HG02852 (cell line): ENCODE results near the gene SLC24A3.

Source experiments
- ATAC-seq: cut with Tn5 transposase; IDR thresholded peaks from one replicate; pipeline ENCODE4 v1.9.1; 2021; ENCODE audit warnings: mild to moderate bottlenecking, moderate library complexity; ENCODE audit not compliant: unreplicated experiment

SLC24A3 gene

DNA sequence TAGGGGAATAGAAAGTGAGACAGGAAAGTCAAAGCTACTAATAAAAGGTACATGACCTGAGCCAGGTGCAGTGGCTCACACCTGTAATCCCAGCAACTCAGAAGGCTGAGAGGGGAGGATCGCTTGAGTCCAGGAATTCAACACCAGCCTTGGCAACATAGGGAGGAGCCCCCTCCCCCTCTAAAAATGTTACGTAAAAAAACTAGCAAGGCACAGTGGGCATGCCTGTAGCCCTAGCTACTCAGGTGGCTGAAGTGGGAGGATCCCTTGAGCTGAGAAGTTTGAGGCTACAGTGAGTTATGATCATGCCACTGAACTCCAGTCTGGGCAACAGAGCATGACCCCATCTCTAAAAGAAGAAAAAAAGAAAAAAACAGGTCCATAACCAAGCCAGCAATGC is 359.6 kb downstream of the SLC24A3 start:
- ATAC-seq: no peak

DNA sequence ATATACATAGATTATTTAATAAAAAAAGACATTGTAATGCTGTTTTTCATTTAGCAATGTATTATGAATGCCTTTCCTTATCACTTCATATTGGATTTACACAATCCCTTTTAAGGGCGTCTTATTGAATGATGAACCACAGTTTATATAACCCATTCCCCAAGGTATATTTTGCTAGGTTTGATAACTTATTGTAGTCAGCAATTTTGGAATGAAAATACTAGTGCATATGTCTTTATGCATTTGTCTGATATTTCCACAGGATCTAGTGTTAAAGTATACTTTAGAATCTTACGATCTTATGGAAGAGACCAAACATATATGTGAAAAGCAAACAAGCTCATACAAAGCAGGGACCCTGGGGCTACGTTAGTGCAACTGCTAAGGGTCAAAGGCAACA is 365.2 kb downstream of the SLC24A3 start:
- ATAC-seq: no peak

DNA sequence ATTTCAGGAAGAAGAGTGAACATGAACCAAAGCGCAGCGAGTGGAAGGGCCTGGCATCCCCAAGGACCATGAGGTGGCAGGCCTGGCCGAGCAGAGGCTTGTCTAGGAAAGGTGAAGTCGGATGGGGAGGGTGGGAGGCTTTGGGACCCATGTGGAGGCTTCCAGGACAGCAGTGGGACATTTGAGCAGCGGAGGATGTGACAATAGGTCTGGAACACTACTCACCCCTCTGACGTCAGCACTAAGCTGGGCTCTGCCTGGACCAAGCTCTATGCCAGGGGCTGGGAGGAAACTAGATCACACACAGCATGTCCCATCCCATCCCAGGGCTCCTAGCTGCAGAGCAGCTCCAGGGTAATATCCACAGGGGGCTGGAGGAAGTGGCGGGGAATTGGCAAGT is 370.3 kb downstream of the SLC24A3 start:
- ATAC-seq: no peak

DNA sequence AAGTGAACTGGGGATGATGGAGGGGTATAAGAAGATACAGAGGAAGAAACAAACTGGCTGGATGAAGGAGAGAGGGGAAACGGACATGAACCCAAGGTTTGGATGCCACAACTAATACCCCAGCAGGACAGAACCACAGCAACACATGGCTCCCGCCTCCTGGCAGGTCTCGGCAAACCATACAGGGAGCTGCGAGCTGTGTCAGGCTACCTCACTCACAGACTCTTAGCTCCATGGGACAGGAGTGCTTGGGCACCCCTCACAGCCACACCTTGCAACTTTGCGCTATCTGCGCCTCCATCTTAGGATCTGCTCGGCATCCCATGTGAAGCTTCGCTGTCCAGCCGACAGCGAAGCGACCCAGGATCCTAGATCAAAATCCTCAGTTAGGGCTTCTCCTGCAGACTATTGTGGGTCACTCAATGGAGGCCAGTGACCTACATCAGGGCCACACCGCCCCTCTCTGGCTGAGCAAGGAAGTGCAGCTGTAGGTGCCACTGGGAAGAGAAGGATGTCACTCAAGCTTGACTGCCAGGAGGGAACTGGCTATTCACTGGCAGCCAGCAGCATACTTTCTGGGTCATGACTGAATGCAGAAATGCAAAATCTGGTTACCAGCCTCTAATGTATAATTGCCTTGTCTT is 371.2 kb downstream of the SLC24A3 start:
- no peak for ATAC-seq

DNA sequence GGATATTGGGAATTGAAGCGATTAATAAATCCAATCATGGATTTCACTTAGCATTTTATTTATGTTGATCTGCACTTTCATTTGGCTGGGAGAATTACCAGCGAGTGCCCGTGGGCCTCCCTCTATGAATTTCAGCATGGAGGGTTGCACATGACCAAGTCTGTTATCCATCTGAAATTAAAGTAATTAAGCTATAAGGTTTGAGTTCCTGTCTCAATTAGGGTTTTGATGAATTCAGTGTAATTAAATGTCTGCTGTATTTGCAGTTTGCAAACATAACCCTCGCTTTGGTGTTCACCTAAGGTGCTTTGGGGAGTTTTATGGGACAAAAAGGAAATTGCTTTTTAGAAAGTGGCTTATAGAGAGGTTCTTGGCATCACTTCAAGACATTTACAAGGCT is 375.8 kb downstream of the SLC24A3 start:
- no peak for ATAC-seq

DNA sequence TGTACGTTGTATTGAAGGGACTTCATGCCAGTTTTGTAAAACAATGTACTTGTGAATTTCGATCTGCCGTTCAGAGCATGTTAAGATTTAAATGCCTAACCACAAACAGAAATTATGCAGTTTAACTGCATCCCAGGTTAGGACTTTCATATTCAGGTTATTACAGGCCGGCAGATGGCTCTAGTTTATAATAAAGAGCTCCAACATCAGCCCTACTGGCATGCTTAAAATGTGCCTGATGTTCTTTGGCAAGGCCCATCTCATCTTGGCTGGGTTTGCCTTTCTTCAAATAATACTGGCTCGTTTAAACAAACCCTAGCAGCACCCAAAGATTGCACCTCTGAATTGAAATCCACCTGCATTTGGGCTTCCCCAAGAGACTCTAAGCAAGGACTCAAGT is 376.3 kb downstream of the SLC24A3 start:
- ATAC-seq: no peak

DNA sequence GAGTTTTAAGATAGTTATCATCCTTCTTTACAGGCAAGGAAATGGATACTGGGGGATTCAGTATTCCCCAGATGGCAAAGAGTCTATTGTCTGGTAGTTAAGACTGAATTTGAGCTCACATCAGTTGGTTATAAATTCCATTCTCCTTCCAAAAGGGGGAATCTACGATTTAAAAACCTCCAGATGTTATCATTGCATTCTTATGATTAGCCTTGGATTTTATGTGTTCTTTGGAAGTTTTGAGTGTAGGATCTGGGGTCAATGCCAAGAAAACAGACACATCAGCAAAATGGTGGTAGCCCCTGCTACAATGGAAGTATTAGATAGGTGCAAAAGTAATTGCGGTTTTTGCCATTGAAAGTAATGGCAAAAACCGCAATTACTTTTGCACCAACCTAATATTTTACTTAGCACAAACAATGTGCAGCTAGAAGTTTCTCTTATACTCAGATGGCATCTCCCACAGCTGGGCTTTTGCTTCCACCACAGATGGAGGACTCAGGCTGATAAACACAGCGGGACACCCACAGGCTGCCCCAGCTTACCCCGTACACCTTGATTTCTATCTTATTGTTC is 377.4 kb downstream of the SLC24A3 start:
- ATAC-seq: no peak

DNA sequence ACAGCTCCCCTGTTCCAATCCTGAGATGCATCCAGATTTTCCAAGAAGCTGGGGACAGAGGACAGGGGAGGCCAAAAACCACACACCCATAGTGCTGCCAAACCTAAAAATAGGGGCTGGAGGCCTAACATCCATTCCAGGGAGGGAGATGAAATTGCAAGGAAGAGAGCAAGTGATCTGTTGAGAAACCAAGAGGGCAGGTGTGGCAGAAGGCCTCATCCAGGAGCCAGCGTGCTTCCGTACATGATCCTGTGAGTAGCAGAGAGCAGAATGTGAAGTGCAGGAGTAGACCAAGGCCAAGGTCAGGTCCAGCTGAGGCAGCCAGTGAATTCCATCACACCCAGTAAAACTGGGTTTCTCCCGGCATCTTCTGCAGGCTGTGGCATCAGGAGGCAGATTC is 377.9 kb downstream of the SLC24A3 start:
- ATAC-seq: no peak

DNA sequence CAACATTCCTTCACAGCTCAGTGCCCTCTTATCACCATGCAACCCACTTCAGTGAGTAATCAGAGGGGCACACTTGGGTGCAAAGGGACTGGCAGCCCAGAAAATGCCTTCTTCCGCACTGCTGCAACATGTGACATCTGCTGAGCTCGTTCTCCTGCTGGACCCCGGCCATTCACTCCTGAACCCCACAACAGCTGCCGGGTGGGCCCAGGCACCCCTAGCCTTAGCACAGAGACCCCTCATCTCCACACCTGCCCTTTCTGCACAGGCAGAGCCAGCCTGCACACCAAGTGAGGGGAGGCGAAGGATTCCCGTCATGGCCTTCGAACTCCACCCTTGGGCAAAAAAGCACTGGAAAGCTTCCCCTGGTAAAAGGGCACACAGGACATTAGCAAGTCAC is 381.3 kb downstream of the SLC24A3 start:
- no peak for ATAC-seq

DNA sequence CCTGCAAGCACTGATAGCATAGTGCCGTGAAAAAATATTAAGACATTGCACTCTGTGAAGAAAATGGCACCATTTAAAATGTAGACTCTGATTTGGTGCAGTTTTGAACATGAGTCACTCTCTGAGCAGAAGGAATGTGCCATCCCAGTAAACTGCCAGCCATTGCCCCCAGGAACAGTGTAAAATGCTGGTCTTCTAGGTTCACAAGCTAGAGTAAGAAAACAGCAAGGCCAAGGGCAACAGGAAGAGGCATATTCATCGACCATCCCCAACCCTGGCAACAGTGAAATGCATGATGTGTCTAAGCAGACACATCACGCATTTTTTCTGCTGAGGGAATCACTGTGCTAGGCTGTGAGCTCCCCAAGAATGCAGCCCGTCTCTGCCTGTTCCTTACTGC is 382.5 kb downstream of the SLC24A3 start:
- ATAC-seq: no peak

DNA sequence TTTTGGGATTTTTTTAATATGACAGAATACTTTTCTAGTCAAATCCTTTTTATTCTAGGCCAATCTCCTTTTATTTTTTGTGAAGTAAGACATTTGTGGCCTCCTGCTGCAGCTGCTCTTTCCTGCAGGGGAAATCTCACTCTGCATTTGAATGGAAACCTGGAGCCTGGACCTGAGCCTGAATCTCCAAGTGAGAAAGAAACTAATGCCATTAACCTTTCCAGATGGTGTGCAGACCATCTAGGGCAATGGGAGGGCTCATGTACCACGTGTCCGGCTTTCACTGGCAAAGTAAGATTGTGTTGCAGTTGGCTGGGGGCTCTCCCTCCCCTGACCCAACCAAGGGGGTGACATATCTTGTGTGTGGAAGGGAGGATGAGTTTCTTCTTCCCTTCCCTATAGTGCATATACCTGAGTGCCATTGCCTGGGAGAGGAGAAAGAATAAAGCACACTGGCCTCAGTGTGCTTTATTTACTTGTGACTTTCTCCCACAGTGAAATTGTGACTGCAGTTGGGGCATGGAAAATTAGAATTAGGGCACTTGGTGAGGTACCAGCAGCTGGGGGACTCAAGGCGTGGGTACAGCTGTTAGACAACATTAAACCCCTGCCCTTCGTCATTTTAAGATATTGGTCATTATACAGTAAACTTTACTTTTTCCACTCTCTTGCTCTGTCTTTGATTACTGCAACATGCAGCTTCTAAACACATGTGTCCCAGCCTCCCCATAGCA is 385.8 kb downstream of the SLC24A3 start:
- ATAC-seq: no peak

DNA sequence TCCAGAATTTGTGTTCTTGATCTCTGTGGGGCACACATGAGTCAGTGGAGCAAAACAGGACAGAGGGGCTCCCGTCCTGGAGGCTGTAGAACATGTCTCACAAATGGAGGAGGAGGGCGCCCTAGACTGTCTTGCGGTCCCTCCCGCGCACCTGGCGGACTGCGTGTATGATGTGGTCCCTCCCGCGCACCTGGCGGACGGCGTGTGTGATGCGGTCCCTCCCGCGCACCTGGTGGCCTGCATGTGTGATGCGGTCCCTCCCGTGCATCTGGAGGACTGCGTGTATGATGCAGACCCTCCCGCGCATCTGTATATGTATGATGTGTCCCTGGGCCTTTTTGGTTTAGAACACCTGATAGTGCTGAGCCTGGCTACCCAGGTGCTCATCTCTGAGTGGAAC is 386.8 kb downstream of the SLC24A3 start:
- ATAC-seq: no peak

DNA sequence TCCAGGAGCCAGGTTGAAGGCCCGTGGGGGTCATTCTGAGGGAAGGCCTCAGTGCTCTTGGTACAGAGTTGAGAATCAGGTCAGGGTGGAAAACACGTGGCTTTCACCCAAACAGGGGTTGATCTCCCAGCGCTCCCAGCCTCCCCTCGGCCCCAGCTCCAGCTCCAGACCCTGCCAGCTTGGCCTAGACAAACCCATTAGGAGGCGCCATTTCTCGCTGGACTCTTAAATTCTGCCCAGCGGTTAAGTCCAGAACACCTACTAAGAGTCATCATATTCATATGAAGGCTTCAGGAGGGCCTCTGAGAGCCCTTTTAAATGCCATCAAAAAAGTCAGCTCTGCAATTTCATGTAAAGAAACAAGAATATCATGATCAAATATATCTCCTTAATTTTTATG is 387.6 kb downstream of the SLC24A3 start:
- no peak for ATAC-seq

DNA sequence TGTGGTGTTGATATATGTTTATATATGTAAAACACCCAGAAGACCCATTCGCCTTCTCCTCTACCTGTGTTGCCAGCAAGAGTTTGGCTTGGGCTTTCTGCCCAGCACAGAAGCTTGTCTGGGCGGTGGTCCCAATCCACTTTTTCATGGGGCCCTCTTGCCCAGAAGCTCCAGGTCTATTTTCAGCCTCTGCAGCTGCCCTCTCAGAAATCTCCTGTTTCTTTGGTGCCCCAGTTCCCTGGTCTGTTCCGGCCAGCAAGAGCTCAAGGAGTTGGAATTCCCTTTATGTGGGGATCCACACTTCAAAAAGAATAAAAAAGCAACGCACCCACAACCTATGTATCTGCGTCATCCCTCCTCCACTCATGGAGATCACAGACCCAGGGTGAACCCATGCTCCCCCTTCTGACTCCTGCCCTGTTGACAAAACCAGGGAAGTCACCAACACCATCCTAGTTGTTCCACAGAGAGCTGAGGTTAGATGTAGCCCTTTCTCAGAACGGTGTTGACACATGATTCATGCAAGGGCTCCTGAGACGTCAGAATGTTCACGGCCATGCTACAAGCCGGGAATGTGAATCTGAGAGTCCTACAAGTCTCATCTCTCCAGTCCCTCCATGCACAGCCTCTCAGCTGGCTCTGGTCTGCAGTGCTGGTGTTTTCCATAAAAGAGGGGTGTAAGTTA is 388.8 kb downstream of the SLC24A3 start:
- no peak for ATAC-seq

DNA sequence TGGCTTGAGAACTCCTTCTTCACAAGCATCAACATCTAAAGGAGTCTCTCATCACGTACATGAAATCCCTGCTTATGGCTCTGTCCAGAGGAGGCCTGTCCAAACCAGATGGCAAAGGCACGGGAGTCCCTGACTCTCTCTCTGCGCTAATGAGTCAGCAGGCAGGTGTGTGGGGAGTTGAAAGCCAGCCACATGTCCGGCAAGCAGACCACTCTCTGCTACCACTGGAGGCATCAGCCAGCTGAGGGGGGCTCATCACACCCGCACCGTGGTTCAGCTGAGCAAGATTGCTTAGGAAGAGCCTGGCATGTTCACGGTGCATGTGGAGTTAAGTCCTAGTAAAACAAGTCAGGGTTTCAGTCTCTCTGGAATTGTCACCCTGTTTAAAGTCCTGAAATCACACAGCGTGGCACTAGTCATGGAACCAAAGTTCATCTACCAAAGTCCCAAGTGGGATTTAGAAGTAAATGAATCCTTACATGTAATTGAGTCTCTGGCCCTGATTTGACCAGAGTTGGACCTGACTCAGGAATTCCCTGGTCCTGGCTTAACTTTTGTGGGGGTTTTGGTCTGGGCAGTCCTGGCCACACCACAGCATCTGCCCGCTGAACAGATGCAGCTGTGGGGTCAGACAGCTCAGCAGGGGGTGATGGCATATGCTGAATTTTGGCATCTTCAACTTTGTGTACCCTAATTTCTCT is 390.4 kb downstream of the SLC24A3 start:
- no peak for ATAC-seq

DNA sequence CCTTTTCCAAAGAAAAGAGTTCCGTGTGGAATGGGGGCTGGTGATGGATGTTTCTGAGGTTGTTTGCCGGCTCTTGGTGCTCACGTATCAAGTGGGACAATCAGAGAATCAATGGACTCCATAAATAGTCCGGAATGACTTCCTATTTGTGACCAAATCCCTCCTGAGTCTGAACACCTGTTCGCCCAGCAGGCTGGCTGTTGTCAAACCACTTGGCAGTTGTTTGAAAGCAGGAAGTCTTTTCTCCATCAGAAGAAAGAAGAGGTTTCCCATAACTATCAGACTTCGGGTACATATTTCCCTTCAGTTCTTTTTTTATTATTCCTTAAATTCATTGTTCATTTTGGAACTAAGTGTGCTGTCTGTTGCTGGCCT is 390.9 kb downstream of the SLC24A3 start:
- no peak for ATAC-seq

DNA sequence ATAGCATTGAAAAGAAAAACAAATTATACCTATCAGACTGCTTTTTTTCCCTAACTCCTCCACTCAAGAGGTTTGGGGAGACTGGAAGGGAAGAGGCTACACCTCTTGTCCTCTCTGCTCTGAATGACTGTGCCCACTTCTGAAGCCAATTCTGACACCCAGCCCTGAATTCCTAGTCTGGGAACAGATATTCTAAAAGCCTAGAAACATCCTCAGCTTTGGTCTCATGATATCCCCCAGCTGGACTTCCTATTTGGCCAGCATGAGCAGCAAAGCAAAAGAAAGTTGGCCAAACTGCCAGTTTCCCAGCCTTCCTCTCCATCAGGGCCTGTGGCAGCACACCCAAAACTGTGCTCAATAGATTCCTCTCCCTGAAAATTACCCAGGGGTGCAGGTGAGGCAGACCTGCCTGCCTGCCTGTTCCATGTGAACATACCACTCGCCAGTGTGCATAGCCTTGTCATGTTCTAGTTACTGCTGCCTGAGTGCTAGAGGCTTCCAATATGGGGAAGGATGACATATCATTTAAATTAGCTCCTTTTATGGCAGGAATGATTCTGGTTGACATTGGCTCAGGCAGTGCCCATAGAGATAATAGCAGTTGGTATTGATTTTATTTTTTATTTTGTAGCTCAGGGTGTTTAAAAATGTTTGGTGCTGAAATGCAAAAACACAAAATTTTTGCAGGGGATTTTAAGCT is 393.5 kb downstream of the SLC24A3 start:
- no peak for ATAC-seq

DNA sequence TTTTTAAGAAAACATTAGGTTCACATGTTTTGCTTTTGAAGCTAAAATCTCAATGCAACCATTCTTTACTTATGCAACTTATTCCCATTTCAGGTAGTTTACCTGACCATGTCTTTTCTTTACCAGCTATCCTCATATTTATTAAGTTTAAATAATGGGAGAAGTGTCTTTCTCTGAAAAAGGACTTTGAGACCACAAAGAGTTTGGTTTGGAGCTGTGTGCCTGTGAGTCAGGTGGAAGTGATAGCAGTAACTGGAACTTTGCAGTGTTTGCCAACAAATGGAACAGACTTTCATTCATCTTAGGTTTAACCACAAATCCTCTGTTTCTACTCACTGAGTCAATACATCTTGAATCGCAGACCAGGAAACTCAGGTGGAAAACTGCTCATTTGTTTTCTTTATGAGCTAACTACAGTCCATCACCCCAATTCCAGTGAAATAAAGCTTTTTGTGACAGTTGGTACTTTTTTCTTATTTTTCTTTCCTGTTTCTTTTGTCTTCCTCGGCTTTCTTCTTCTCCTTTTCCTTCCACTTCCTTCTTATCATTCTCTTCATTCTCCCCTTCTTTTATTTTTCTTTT is 397.3 kb downstream of the SLC24A3 start:
- ATAC-seq: no peak

DNA sequence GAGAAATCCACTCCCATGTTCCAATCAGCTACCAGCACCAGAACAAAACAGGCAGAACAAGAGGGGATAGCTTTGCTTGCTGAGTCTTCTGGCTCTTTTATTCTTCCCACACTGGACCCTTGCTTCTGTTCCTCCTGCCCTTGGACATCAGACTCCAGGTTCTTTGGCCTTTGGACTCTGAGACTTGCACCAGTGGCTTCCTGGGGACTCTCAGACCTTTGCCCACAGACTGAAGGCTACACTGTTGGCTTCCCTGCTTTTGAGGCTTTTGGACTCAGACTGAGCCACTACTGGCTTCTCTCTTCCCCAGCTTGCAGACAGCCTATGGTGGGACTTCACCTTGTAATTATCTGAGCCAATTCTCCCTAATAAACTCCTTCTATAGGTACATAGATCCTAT is 403.2 kb downstream of the SLC24A3 start:
- no peak for ATAC-seq

DNA sequence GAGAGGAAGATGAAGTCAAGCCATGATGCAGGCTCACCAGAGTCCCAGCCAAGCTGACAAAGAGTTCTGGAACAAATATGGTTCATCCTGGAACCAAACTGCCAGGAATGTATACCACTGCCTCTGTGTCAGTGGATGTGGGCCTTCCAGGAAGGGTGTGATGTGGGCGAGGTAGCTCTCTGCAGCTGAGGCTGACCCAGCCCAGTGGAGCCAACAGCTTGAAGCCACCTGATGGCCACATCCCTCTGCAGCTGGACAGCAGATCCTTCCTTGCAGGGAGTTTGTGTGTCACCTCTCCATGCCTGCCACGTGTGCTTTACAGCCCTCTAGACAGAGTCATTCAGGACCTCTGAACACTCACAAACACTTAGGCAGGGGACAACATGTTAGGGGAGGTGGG is 403.6 kb downstream of the SLC24A3 start:
- no peak for ATAC-seq
